GM12878 (cell line): Measurements from ENCODE around the gene RGS5. TPM values are rescaled to one million over a fixed set of nuclear protein-coding genes. Genes with fewer than 3 reads are reported as not detected.

ENCODE experiments used
- ATAC-seq: fragments of 200-7000 bp; cut with Tn5 transposase; 3 replicates; pipeline ENCODE4 v1.9.1; 2020; ENCODE audit warnings: mild to moderate bottlenecking, moderate library complexity
- BruUV-seq: library from RNA; stranded (reverse); fragments of 400-500 nt; replicated peaks from 2 replicates; lab custom pipeline; 2021; lab: Mats Ljungman, UMichigan
- CTCF ChIA-PET: fragments of 300-600 bp; sonication (Branson Sonifier 250); formaldehyde crosslinking; extraction: SDS; loops from one replicate; lab custom pipeline; 2021; ENCODE audit warnings: inconsistent platforms; lab: Yijun Ruan, JAX
- POLR2A ChIA-PET: fragments of 350-600 bp; formaldehyde crosslinking; extraction: SDS; loops from one replicate; lab custom pipeline; 2021; ENCODE audit warnings: inconsistent platforms; lab: Charles Lee
- RAD21 ChIA-PET: fragments of 300-600 bp; sonication (Branson Sonifier 250); formaldehyde crosslinking; loops from one replicate; lab custom pipeline; 2023; ENCODE audit warnings: antibody characterized with exemption; ENCODE audit not compliant: unreplicated experiment; lab: Charles Lee
- SMC1A ChIA-PET: fragments of 300-600 bp; sonication (Branson Sonifier 250); formaldehyde crosslinking; loops from one replicate; lab custom pipeline; 2023; ENCODE audit not compliant: unreplicated experiment, uncharacterized antibody; lab: Charles Lee
- DNase-seq: peaks from one replicate; pipeline ENCODE4 v3.0.0-alpha.2; 2011; ENCODE audit warnings: low read depth, low spot score
- FAIRE-seq: peaks from 3 replicates; lab custom pipeline; 2011; peaks lifted over from hg19 to GRCh38; lab: Jason Lieb, UNC
- H2AFZ ChIP-seq: 2 replicates; pipeline ENCODE4 v1.6.0; 2011; ENCODE audit warnings: low read depth, low read length, control low read depth; ENCODE audit not compliant: control insufficient read depth
- H3K27ac ChIP-seq: 2 replicates; pipeline ENCODE4 v1.5.1; 2011; ENCODE audit warnings: control low read depth; ENCODE audit not compliant: control insufficient read depth, insufficient read depth
- H3K27me3 ChIP-seq, 2 experiments: replicated peaks in 1 of 2; 2 replicates each; pipeline versions ENCODE4 v1.6.0 to v1.6.1; 2011; ENCODE audit warnings: low read length in 1 of 2; ENCODE audit not compliant: control insufficient read depth in 2 of 2, insufficient read depth in 2 of 2
- H3K36me3 ChIP-seq, 2 experiments: 2 replicates each; pipeline ENCODE4 v1.5.1; 2011; ENCODE audit warnings: low read length in 1 of 2; ENCODE audit not compliant: control insufficient read depth in 2 of 2, insufficient read depth in 2 of 2
- H3K4me1 ChIP-seq: 2 replicates; pipeline ENCODE4 v1.6.1; 2011; ENCODE audit warnings: mild to moderate bottlenecking, low read length, moderate library complexity, mixed read lengths; ENCODE audit not compliant: control insufficient read depth, insufficient read depth
- H3K4me2 ChIP-seq: 2 replicates; pipeline ENCODE4 v1.6.0; 2011; ENCODE audit warnings: control low read depth; ENCODE audit not compliant: control insufficient read depth, insufficient read depth
- H3K4me3 ChIP-seq: fragments of 200-600 bp; sonication (generic); 2 replicates; pipeline ENCODE4 v1.5.1; 2016
- H3K79me2 ChIP-seq: 2 replicates; pipeline ENCODE4 v1.6.0; 2011; ENCODE audit warnings: low read length; ENCODE audit not compliant: control insufficient read depth, insufficient read depth
- H3K9ac ChIP-seq: 2 replicates; pipeline ENCODE4 v1.8.0; 2011; ENCODE audit warnings: low read length, control low read depth, mixed read lengths; ENCODE audit not compliant: control insufficient read depth, insufficient read depth
- H3K9me3 ChIP-seq: replicated peaks from 3 replicates; pipeline ENCODE4 v1.5.1; 2011; ENCODE audit warnings: mild to moderate bottlenecking, low read length; ENCODE audit not compliant: control insufficient read depth, insufficient read depth
- H4K20me1 ChIP-seq: 2 replicates; pipeline ENCODE4 v1.6.0; 2011; ENCODE audit not compliant: control insufficient read depth, insufficient read depth
- CEBPZ ChIP-seq: fragments of 150-350 bp; IDR thresholded peaks from 2 replicates; pipeline ENCODE4 v1.6.1; 2016; ENCODE audit warnings: low read depth, low read length
- E2F4 ChIP-seq: IDR thresholded peaks from 2 replicates; pipeline ENCODE4 v1.6.1; 2012; ENCODE audit warnings: low read depth, low read length, improper control_type of control experiment
- IKZF1 ChIP-seq: fragments of 450-650 bp; conservative IDR thresholded peaks from 2 replicates; pipeline ENCODE4 v1.6.1; 2017; ENCODE audit warnings: antibody characterized with exemption, mild to moderate bottlenecking
- IRF3 ChIP-seq: fragments of 450-650 bp; IDR thresholded peaks from 2 replicates; pipeline ENCODE4 v1.6.1; 2014; ENCODE audit warnings: mild to moderate bottlenecking
- MAX ChIP-seq: IDR thresholded peaks from 2 replicates; pipeline ENCODE4 v1.6.1; 2012; ENCODE audit warnings: low read depth, low read length, improper control_type of control experiment
- MYB ChIP-seq: fragments of 150-350 bp; IDR thresholded peaks from 2 replicates; pipeline ENCODE4 v1.6.1; 2014; ENCODE audit warnings: mild to moderate bottlenecking, low read depth, low read length, borderline replicate concordance
- PAX5 ChIP-seq: IDR thresholded peaks from 2 replicates; pipeline ENCODE4 v1.6.1; 2011; ENCODE audit warnings: low read depth, low read length, borderline replicate concordance
- RELA ChIP-seq: fragments of 450-650 bp; IDR thresholded peaks from 2 replicates; pipeline ENCODE4 v1.8.0; 2014; ENCODE audit warnings: borderline replicate concordance; ENCODE audit not compliant: partially characterized antibody
- WRNIP1 ChIP-seq: IDR thresholded peaks from 2 replicates; pipeline ENCODE4 v1.6.1; 2011; ENCODE audit warnings: low read depth, low read length, improper control_type of control experiment, borderline replicate concordance
- ZNF622 ChIP-seq: fragments of 450-650 bp; IDR thresholded peaks from 2 replicates; pipeline ENCODE4 v1.6.1; 2017; ENCODE audit warnings: mild to moderate bottlenecking, inconsistent platforms
- WGBS: methylation state at CpG from one replicate; pipeline ENCODE4 v1.1.6; 2016; ENCODE audit warnings: low lambda C conversion rate; ENCODE audit not compliant: insufficient replicate concordance, insufficient coverage; ENCODE audit errors: missing lambda C conversion rate; 5-methylcytosine and 5-hydroxymethylcytosine counted together
- in situ Hi-C: fragments of 300-500 bp; cut with MboI; formaldehyde crosslinking; loops from 9 replicates; pipeline ENCODE4 v1.14.3; 2018; ENCODE audit warnings: mixed read lengths
- intact Hi-C: fragments of 100-400 bp; cut with micrococcal nuclease; formaldehyde crosslinking; loops from one replicate; pipeline ENCODE4 v1.14.2; 2022; ENCODE audit not compliant: unreplicated experiment
- polyA plus RNA-seq, 11 experiments: library from polyadenylated mRNA; depleted of rRNA in 4 of 11; unstranded in 6 of 11; stranded (reverse) in 5 of 11; fragments of >200 nt; fragmentation: Nextera tagmentation in 4 of 11; fragmentation: Illumina TruSeq in 1 of 11; extraction: Ambion mirVana in 4 of 11; extraction: Trizol in 1 of 11; gene quantifications; 1 replicate in 1 of 11; 2 replicates in 10 of 11; pipeline versions ENCODE4 v1.2.1 to v1.2.3, GENCODE V29; 2011 to 2016; ENCODE audit warnings: inconsistent platforms in 2 of 11, missing spikeins in 2 of 11, low read depth in 1 of 11
- total RNA-seq, 4 experiments: library from RNA; depleted of rRNA in 3 of 4; stranded (reverse); fragments of >200 nt in 3 of 4; fragmentation: Illumina TruSeq in 1 of 4; extraction: Trizol in 1 of 4; gene quantifications; 2 replicates each; pipeline versions ENCODE4 v1.2.1 to v1.2.3, GENCODE V29; 2013 to 2021

Gene RGS5
- total and polyA plus RNA-seq, 10 of the 15 experiments (the other 5 are each of a cell fraction or from before 2014, with no cell fraction given), result 0.63 to 7.4 (median 2.8) TPM

GRCh38 chr1:163130225-163130856 is 72.4 kb downstream of the RGS5 start:
- intact Hi-C loops (no loop called here), in situ Hi-C loops (no loop called here)
- POLR2A ChIA-PET, result no interaction called here
- Histone ChIP-seq H4K20me1 (no peaks in the 10 kb centered on the region), H3K27ac (no peak overlapping the region), H3K4me2 (no peak overlapping the region), H3K9me3 (no peaks in the 10 kb centered on the region), H3K4me3 (no peak overlapping the region), H2AFZ (no peak overlapping the region), H3K79me2 (no peaks in the 10 kb centered on the region), H3K9ac (no peak overlapping the region), H3K36me3 (no peaks in the 10 kb centered on the region), H3K4me1 (no peaks in the 10 kb centered on the region), H3K27me3 (peaks cover 0 to 6% of the 10 kb centered on the region in 2 experiments; a peak in 2 of 4 replicates)
- RAD21 ChIA-PET, result no interaction called here
- WGBS, result 0% methylated on average over 1 of the region's 1 CpG
- SMC1A ChIA-PET, result no interaction called here
- TF ChIP-seq RELA (no peak), MYB (no peak), E2F4 (no peak), ZNF622 (no peak), IRF3 (no peak), MAX (no peak), WRNIP1 (no peak), PAX5 (no peak), IKZF1 (no peak), CEBPZ (no peak)
- FAIRE-seq (no peak), DNase-seq (no peak), ATAC-seq (no peak)
- CTCF ChIA-PET, result no interaction called here
- no TSS peak for BruUV-seq
